T47D (cell line): ENCODE measurements around the gene SLC4A8.
A peak's percentile ranks its signal among the peaks of the same experiment; 100 is the strongest.

Source experiments
- DNase-seq, 2 experiments: peaks; one replicate each; pipeline versions ENCODE4 v3.0.0 to v3.0.0-alpha.2; 2011 to 2012; ENCODE audit warnings: low read depth in 1 of 2, low spot score in 1 of 2
- JUND ChIP-seq: IDR thresholded peaks from 2 replicates; pipeline ENCODE4 v1.6.1; 2012; ENCODE audit warnings: low read depth
- in situ Hi-C: cut with HindIII; loops from 2 replicates; pipeline ENCODE4 v1.10.0; 2016; ENCODE audit warnings: low sequenced_read_pairs, low pct_unique_long_range_greater_than_20kb

Gene SLC4A8

GRCh38 chr12:51424662-51425539 is at the start of gene SLC4A8:
Gene SLC4A8 (plus strand): TSS chr12:51424831. CDS start chr12:51424988, 157 bp downstream.
- in situ Hi-C loops, result no loop called here
- no peak for TF ChIP-seq JUND
- peak; percentile 86 to 97 for DNase-seq

- TF ChIP-seq JUND, result no peak
- no peak for DNase-seq
- in situ Hi-C loops, result no loop called here
Measured at GRCh38 chr12:51374856-51375255, 49.8 kb upstream of the SLC4A8 start.

GRCh38 chr12:51377099-51377984 is 47.3 kb upstream of the SLC4A8 start:
- TF ChIP-seq JUND, result no peak
- no peak for DNase-seq
- in situ Hi-C loops, result no loop called here

DNA sequence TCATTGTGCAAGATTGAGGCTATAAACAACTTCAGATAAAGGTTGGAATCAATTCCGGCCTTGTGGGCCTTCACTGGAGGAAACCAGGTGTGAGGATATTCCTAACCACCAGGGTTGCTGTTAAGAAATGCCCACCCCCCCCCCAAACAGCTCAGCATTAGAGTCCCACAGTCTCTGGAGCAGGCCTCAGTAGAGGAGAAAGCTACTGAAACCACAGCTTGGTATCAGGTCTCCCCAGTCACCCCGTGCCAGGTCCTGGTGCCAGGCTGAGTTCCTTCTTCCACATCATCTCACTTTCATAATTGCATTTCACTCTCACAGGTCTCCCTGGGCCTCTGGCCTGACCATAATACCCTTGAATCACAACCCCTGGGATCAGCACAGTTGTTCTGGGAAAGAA is 45.9 kb upstream of the SLC4A8 start:
- no peak for TF ChIP-seq JUND
- DNase-seq, result no peak
- in situ Hi-C loops, result no loop called here

- no peak for TF ChIP-seq JUND
- in situ Hi-C loops, result no loop called here
- DNase-seq, result no peak
Measured at GRCh38 chr12:51379571-51379970, 45.1 kb upstream of the SLC4A8 start.

GRCh38 chr12:51381226-51382079 is 43.2 kb upstream of the SLC4A8 start:
- in situ Hi-C loops, result no loop called here
- TF ChIP-seq JUND, result no peak
- DNase-seq, result peak in 1 of 2 experiments; percentile 53

- in situ Hi-C loops, result no loop called here
- DNase-seq, result no peak
- no peak for TF ChIP-seq JUND
Measured at GRCh38 chr12:51382173-51382572, 42.5 kb upstream of the SLC4A8 start.

DNA sequence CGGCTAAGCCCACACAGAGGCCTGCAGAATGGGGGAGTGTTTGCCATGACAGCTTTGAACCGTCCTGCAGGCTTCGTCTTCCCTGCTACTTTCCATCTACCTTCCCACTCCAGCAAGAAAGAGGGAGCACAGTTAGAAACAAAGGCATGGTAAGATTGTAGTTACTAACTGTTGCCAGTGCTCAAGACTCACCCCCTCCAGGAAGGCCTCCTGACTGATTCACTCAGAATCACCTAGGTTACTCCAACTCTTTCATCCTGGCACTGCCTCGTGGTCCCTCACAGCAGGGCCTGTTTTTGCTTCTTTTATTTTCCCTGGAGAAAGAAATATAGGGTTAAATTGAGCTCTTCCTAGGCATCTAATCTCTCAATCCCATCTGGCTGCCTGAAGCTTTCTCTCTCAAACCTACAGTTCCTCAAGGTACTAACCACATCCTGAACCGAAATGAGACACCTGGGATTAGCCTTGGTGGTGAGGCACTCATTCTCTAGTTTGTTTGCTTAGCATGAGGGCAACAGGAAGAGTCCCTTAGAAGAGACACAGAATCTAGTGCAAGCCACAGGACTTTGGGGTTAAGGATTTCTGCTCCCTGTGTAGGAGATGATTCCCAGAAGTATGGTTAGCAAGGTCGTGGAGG is 41.2 kb upstream of the SLC4A8 start:
- TF ChIP-seq JUND, result no peak
- peak in 1 of 2 experiments; percentile 96 for DNase-seq
- in situ Hi-C loops, result no loop called here

DNA sequence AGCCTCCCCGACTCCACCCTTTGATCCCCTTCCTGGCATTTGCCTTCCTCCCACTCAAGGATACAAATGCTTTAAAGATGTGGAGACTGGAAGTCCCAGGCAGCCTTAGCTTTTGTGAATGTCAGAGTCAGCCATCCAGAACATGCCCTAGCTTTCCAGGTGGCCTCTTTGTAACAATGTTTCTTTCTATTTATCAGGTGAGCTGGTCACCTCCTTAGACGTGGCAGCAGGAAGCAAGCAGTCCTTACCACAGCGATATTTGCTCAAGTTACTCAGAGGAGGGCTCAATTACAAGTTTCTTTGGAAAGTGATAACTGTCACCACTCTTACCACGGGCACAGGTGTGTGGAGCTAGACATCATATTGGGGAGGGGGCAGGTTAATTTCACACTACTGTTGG is 38.3 kb upstream of the SLC4A8 start:
- no peak for TF ChIP-seq JUND
- in situ Hi-C loops, result no loop called here
- DNase-seq, result peak in 1 of 2 experiments; percentile 55

GRCh38 chr12:51388069-51388799 is 36.4 kb upstream of the SLC4A8 start:
- in situ Hi-C loops, result no loop called here
- peak in 1 of 2 experiments; percentile 78 for DNase-seq

DNA sequence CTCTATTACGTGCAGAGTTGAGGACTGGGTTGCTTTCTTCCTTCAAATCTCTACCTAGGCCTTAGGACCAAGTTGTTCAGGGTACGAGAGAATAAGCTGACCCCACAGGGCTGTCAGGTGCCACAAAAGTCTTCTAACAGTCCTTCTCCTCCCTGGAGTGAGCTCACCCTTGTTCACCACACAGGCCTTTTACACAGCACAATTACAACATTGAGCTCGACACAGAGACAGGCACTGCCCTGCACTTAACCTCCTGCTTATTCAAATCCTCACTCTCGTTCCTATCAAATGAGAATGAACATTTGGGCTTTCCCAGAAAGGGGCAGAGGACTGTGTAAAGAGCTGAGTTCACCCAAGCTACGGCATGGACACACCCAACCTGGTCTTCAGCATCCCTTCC is 35.8 kb upstream of the SLC4A8 start:
- no peak for DNase-seq
- in situ Hi-C loops, result no loop called here
- TF ChIP-seq JUND, result no peak

More at GRCh38 chr12:51388069-51388799, 36.4 kb upstream of the SLC4A8 start:
- no peak for TF ChIP-seq JUND
